Fibroblast of skin of left biceps (primary cell): ENCODE measurements around the gene LAMTOR4.
"Not testable (repeated sequence)": the region's sequence is repeated elsewhere in the genome, so short reads cannot be mapped to it uniquely, and the experiment has no call there.

Experiments used
- DNase-seq, 2 experiments: peaks; one replicate each; pipeline ENCODE4 v3.0.0-alpha.2; 2013; ENCODE audit warnings: low read depth in 2 of 2

Gene LAMTOR4

DNA sequence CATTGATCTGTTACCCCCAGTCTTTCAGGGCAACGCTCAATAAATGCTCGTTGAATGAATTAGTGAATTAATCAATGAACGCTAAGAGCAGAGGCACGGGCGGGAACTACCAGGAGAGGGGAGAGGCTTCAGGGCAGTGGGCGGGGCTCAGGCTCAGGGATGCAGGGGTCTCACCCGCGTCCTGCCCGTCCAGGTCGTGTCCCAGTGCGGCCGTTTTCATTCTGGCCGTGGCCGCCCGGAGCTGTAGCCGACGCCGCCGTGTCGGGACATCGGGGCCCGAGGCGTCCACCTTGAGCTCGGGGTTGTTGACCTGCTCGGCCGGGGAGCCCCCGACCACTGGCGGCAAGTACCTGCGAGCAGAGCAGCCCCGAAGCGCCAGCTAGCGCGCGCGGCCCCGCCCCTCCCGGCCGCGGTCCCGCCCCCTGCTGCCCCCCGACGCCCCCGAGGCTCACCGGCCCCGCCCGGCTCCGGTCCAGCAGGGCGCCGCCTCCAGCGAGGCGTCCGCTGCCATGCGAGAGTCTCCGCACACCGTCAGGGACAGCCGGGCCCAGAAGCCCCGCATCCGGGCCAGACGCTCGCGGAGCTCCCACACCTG lies 22.5 kb downstream of the LAMTOR4 start:
- no peak for DNase-seq

DNA sequence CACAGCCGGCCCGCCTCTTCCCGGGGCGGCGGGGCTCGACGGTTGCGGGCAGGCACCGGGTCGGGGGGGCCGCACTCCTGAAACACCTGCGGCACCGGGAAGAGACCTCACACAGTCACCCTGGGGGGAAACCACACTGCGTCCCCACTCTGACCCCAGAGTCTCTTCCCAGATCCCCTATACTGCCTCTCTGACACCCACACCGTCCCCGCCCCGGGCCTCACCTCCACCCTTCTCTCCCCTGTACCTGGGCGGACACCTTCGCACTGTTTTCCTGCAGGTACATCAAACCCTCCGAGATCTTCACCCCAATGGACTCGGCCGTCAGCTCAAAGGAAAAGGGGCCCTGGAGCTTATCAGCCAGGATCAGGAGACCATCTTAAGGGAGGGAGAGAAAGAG lies 23.1 kb downstream of the LAMTOR4 start:
- DNase-seq, result no peak

DNA sequence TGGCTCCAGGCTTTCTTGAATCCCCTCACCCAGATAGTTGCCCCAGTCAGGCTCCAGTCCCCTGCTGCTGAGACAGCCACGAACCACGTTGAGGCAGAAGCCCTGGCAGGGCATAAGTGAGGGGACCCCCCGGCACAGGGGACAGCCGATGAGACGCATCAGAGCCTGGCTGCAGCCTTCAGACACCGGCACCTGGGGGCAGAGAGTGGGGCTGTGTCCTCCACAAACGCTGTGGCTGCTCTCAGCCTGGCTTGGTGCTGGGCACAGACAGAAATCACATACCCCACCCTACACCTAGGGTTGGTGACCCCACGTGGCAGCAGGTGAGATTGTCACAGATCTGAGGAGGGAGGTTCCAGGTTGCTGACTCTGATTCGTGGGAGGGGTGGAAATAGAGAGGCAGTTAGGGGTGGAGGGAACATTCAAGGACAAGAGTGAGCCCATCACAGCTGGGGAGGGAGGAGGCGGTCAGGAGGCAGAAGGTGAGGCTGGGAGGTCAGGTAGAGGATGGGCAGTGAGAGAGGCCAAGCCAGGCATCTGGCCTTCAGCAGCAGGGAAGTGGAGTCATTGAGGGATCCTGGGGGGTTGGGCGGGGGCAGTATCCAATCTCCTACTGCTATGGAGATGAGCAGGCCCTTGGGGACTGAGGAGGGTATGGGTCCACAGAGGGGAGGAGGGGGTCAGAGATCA lies 25.2 kb downstream of the LAMTOR4 start:
- no peak for DNase-seq

DNA sequence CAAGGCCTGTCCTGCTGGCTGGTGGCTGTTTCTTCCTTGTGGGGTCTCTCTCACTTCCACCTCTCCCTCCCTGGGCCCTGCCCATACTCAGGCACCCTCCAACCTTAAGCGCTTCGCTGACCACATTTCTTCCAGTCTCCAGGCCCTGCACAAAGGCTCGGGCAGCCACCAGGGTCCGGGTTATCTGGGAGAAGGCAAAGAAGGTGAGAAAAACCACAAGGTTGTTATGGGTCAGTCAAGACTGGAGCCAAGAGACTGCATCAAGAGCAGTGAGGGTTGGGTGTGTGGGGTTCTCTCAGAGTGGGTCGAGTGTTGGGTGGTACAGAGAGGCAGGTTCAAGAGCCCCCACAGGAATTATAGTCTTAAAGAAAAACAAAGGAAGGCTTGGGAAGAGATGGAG lies 25.9 kb downstream of the LAMTOR4 start:
- DNase-seq, result no peak

DNA sequence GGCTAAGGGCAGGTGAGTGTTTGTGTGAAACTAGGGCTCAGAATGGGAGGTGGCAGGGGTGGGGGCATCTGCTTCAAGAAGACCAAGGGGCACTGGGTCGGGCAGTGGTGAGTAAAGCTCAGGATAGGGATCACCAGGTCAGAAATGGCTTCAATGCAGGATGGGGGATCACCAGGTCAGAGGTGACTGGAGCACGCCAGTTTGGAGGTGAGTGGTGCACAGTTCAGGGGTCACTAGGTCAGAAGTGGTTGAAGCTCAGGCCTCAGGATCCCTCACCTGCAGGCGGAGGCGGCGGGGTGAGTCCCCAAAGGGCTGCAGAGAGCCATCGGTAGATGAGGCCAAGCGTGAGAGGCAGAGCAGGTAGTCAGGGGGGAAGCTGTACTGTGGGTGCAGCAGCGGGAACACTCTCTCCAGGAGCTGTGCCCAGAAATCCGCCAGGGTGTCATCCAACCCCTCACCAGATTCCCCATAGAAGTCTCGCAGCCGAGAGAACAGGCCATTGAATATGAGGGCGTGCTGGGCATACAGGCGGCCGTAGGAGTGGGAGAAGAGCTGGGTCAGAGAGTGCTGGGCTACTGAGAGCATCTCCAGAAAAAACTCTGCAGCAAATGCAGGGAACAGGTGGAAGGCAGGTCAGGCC lies 26.7 kb downstream of the LAMTOR4 start:
- DNase-seq, result no peak

DNA sequence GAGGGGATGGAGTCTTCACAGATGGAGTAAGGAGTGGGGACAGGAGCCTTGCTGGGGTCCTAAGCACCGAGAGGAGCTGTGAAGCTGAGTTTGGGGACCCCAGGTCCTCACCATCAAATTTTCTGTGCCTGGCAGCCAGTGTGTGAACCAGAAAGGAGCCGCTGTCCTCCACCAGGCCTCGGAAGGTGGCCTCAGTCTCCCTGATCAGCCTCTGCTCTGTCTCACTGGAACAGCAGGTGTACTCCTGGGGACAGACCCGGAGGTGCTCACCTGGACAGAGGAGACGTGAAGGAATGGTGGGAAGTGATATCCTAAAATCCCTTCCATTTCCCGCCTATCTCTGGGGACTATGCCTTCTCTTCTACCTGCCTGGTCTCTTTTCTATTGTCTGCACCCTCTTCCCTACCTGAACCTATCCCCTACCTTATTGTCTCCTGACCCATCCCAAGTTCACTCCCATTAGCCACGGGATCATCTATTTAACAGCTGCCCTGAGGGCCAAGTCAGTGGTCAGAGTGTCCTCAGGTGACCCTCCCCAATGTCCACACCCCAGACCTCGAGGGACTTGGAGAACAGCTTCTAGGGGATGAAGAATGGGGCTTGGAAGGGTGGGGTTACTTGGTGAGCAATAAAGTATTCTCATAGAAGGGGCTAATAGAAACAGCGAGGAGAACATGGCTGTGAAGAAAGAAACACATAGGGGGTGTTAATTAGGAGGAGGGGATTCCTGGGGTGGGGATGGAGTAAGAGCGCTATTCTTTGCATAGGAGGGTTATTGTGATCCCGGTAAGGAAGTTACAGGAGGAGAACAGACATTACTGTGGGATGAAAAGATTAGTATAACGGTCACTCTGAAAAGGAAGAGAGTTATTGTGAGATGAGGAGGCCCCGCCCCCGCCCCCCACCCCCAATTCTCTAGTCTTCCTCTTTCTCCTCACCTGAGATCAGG lies 27.7 kb downstream of the LAMTOR4 start:
- no peak for DNase-seq

DNA sequence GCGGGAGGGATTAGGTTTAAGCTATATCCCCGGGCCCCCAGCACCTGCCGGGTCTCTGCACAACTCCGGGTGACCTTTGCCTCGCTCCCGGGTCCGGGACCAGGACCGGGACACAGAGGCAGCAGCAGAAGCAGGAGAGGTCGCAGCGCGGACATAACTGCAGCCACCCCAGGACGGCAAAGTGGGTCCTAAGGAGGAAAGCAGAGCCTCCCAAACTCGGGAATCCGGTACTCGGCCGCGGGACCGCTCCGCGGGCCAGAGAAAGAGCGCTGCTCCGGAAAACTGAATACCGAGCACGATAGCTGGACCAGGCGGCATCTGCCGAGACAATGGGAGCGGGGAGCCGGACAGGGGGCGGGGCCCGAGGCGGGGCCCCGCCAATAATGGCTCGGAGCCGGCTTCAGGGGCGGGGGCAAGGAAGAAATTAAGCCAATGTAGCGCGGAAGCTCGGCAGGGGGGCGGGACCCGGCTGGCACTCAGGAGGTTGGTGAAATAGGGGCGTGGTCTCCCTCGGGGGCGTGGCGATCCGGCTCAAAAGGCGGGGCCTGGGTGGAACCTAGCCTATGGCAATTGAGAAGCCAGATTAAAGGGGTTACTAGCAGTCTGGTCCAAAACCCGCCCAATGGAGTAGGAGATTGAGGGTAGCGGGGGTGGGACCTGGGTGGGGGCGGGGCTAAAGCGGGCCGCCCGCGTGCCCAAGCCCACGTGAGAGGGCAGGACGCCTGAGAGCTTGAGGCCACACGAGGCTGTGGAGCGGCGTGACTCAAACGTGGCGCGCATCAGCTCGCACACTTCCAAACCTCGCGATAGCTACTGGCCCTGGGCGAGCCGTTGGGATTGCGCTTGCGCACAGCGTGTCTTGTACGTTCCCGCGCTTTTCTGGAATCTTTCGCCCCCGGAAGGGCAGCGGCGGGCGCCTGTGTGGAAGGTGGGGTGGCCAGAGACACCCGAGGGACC lies 28.6 kb downstream of the LAMTOR4 start, which contains the start of the genes GPC2 and STAG3:
TSS of gene GPC2 (minus strand) at position 337 of the 957 bp plus-strand sequence. CDS start at position 155, 182 bp downstream.
TSS of gene STAG3 (plus strand) at position 874 of the 957 bp plus-strand sequence. CDS start 2,639 bp downstream, outside the sequence.
- DNase-seq, result peak; percentile 94 to 95

DNA sequence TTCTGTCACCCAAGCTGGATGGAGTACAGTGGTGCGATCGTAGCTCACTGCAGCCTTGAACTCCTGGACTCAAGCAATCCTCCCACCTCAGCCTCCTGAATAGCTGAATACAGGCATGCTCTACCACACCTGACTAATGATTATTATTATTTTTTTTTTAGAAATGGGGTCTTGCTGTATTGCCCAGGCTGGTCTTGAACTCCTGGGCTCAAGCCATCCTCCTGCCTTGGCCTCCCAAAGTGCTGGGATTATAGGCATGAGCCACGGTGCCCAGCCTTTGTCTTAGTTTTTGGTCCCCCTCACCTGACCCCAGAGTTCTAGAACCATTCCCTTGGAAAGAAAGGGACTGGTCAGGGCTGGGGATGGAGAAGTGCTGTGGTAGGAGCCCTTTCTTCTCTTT lies 31.4 kb downstream of the LAMTOR4 start:
- DNase-seq, result not testable (repeated sequence)

DNA sequence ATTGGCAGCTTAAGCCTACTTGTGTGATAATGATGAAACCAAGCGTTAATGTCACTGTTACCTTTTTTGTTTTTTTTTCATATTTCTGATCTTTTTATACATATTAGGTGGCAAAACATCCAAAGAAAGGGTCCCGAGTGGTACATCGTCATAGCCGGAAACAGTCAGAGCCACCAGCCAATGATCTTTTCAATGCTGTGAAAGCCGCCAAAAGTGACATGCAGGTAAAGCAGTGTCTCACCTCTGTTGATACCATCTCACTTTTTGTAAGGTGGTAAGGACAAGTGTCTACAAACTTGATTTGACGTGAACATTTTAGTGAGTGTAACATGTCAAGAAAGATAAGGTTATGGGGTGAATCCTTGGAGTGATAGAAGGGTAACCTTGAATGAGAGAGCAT lies 33.9 kb downstream of the LAMTOR4 start:
- not testable (repeated sequence) for DNase-seq

DNA sequence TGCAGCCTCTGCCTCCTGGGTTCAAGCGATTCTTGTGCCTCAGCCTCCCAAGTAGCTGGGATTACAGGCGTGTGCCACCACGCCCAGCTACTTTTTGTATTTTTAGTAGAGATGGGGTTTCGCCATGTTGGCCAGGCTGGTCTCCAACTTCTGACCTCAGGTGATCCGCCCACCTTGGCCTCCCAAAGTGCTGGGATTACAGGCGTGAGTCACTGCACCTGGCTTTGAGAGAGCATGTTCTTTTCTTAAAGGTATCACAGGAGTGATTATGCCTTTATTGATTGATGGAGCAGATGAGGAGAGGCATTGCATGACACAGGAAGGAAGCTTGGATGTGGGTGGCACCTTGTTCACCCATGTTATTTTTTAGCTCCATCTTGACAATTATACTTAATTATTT lies 34.4 kb downstream of the LAMTOR4 start:
- DNase-seq, result not testable (repeated sequence)

DNA sequence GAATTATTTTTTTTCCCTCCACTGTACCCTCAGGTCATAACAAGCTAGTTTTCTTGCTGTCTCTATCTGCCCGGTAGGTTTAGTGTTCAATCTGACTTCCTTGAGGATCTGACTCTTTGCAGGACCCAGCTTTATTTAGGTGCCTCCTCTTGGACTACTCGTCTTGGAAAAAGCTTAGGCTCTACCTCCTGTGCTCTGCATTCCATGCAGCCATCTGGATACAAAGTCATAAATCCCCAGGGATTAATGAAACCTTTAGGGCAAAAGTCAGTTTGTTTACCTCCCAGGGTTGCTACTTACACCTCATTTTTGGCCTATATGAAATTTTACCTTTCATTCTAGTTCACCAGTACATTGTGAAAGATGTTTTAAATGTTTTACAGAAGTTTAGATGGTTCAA lies 37.0 kb downstream of the LAMTOR4 start:
- no peak for DNase-seq

DNA sequence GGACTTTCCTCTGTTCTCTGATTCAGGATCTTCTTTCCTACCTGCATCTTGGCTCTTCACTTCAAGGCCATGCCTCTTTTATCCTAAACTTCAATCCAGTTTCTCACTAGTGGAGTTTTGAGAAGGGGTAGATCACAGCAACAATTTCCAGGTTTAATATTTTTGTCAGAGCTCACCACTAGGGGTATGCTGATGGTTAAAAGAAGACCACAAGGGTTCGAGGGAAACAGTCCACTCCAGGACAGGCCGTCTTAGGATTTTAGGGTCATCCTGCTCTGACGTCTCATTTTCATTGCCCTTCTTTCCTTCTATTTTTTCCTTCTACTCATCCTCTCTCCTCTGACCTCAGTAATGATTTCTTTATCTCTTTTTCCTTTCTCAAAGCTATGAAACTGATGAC lies 40.3 kb downstream of the LAMTOR4 start:
- no peak for DNase-seq

DNA sequence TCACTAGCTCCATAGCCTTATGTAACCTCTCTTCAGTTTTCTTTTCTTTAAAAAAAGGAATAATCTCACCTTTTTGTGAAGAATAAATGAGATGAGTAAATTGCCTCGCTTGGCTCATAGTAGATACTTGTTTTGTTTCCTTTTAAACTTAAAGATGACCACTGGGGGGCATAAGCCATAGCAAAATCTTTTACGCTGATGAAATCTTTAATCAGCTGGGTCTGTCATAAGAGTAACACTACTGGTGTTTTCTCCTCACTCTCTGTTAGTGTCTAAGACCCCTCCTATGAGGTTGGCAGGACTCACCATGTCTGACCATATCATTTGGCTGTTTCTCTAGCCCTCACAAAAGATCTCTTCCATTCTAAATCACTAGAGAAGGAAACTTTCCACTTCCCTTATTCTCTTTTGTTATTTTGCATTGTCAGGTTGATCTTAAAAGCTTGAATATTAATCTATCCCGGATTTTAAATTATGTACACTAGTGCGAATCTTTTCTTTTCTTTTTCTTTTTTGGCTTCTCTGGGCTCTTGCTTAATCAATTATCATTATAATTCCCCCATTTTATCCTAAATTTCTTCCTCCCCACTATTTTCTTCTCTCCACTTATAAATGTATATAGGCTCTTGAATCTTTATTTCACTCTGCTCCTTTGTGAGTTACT lies 41.5 kb downstream of the LAMTOR4 start:
- DNase-seq, result peak; percentile 21 to 31

DNA sequence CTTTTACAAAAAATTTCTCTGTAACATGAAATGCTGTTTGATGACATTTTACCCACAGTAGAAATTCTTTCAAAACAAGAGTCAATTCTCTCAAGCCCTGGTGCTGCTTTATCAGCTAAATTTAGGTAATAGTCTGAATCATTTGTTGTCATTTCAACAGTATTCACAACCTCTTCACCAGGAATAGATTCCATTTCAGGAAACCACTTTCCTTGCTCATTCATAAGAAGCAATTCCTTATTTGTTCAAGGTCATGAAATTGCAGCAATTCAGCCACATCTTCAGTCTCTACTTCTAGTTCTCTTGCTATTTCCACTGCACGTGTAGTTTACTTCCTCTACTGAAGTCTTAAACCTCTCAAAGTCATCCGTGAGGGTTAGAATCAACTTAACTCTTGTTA lies 43.1 kb downstream of the LAMTOR4 start:
- no peak for DNase-seq

DNA sequence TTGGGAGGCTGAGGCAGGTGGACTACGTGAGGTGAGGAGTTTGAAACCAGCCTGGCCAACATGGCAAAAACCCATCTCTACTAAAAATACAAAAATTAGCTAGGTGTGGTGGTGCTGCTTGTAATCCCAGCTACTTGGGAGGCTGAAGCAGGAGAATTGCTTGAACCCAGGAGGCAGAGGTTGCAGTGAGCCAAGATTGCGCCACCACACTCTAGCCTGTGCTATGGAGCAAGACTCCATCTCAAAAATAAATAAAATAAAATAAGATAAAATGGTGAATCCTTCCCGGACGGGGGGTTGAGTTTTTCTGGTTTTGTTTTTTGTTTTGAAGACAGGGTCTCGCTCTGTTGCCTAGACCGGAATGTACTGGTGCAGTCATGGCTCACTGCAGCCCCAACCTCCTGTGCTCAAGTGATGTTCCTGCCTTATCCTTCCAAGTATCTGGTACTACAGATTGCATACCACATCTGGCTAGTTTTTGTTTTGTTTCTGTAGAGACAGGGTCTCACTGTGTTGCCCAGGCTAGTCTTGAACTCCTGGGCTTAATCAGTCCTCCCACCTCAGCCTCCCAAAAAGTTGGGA lies 43.7 kb downstream of the LAMTOR4 start:
- DNase-seq, result not testable (repeated sequence)

DNA sequence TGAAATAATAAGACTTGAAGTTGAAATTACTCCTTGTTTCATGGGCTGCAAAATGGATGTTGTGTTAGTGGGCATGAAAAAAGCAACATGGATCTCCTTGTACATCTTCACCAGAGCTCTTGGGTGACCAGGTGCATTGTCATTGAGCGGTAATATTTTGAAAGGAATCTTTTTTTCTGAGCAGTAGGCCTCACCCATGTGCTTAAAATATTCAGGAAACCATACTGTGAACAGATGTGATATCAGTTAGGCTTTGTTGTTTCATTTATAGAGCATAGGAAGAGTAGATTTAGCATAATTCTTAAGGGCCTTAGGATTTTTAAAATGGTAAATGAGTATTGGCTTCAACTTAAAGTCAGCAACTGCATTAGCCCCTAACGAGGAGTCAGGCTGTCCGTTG lies 44.3 kb downstream of the LAMTOR4 start:
- DNase-seq, result no peak

DNA sequence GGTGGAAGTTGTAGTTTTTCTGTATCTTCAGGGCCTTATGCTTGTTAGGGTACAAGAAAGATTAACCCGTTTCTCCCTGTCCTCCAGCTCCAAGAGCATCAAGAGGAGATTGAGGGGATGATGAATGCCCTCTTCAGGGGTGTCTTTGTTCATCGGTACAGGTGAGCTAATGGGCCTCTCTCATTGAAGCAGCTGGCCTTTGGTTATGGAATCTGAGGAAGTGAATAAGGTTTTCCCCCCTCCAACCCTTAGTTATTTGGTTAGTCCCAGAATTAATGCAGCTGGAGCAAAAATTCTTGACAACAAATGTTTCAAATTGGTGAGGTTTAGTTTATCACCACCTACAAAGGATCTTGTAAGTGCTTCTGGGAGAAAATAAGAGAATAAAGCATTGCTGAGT lies 46.5 kb downstream of the LAMTOR4 start:
- DNase-seq, result no peak

DNA sequence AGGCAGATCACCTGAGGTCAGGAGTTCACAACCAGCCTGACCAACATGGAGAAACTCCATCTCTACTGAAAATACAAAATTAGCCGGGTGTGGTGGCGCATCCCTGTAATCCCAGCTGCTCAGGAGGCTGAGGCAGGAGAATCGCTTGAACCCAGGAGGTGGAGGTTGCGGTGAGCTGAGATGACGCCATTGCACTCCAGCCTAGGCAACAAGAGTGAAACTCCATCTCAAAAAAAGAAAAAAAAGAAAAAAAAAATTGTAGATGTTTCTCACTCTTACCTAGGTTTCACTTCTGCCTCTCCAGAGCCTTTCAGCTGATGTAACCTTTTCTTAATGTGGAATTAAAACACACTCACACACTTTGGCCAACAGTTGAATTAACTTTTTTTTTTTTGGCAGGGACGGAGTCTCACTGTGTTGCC lies 47.2 kb downstream of the LAMTOR4 start:
- DNase-seq, result not testable (repeated sequence)

DNA sequence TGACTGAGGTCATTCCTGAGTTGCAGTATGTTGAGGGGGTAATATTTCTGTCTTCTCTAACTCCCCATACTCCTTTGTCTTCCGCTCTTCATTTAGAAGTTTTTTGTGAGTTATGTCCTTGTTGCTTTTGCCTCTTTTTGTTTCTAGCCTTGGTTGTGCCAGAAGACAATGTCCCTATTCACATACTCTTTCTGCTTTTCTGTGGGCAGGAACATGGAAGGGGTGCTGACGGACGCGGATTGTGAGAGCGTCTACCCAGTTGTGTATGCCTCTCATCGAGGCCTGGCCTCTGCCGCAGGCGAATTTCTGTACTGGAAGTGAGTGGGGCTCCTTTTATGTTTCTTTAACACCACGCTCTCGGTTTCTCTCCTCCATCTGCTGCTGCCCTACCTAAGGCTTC lies 49.5 kb downstream of the LAMTOR4 start:
- DNase-seq, result no peak

DNA sequence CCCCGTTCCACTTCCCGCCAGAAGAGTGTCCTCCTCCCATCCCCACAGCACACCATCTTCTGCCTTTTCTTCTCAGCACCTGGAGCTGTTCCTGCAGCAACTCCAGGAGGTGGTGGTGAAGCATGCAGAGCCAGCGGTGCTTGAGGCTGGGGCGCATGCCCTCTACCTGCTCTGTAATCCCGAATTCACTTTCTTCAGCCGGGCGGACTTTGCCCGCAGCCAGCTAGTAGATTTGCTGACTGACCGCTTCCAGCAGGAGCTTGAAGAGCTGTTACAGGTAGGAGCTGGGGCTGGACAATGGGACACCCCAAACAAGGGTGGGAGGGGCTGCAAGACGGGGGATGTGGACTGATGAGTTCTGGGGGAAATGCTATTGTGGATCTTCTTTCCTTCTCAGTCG lies 52.0 kb downstream of the LAMTOR4 start:
- no peak for DNase-seq
